HepG2 (cell line): ENCODE results near the gene HNRNPA0.

ENCODE experiments used
- HES4 ChIP-seq: sonication (generic); formaldehyde crosslinking; IDR thresholded peaks from 2 replicates; pipeline ENCODE4 v1.9.0; 2021; ENCODE audit warnings: mild to moderate bottlenecking, missing genetic modification reagents, borderline replicate concordance
- STAG1 ChIP-seq: sonication (generic); formaldehyde crosslinking; IDR thresholded peaks from 2 replicates; pipeline ENCODE4 v1.4.0; 2020; ENCODE audit warnings: missing genetic modification reagents
- ZNF143 ChIP-seq: sonication (generic); formaldehyde crosslinking; IDR thresholded peaks from 2 replicates; pipeline ENCODE4 v1.4.0; 2020; ENCODE audit warnings: missing genetic modification reagents

- TF ChIP-seq STAG1 (CRISPR knock-in tag), result no peak
- no peak for TF ChIP-seq HES4 (CRISPR knock-in tag)
- TF ChIP-seq ZNF143 (CRISPR knock-in tag), result no peak
Measured at GRCh38 chr5:137706841-137707240, 47.3 kb downstream of the HNRNPA0 start.
